Lung microvascular endothelial cell (primary cell): ENCODE results near the gene DNAJA4. TPM values are rescaled to one million over a fixed set of nuclear protein-coding genes. Genes with fewer than 3 reads are reported as not detected.

Experiments
- DNase-seq, 2 donors: peaks; one replicate each; pipeline versions ENCODE4 v3.0.0 to v3.0.0-alpha.2; 2010; ENCODE audit warnings: low read depth in 2 of 2
- total RNA-seq: library from RNA; depleted of rRNA; stranded (reverse); fragments of >200 nt; gene quantifications from 2 replicates; pipeline ENCODE4 v1.2.1, GENCODE V29; 2014

The DNAJA4 gene
- total RNA-seq = 1.1 and 1.6 TPM in 2 replicates

DNA sequence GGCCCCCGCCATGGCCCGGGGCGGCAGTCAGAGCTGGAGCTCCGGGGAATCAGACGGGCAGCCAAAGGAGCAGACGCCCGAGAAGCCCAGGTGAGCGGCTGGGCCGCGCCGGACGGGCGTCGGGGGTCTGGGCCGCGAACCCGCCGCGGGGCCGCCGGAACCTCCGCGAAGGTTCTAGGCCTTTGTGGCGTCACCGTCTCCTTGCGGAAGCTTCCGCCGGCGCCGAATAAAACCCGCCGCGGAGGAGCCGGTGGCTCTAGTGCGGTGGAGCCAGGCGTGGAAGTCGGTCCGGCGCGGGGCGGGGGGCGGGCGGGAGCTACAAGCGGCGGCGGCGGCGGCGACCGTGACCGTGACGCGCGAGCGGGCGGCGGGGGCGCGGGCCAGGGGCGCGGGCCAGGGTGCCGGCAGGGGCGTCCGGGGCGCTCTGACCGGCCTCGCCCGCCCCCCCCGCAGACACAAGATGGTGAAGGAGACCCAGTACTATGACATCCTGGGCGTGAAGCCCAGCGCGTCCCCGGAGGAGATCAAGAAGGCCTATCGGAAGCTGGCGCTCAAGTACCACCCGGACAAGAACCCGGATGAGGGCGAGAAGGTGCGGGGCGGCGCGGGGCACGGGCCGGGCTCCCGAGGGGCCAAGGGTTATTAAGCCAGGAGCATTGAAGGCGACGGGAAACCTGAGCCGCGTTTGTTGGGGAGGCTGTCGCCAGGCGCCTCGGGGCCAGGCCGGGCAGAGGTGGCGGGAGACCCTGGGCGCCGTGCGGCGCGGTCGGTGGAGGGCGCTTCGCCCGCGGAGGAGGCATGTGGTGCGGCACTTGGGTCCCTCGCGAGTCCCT lies at the start of gene DNAJA4:
Gene DNAJA4 (plus strand): TSS at position 259 of the 833 bp plus-strand sequence. CDS start 202 bp downstream, at position 461.
- DNase-seq = peak; percentile 55 to 58

DNA sequence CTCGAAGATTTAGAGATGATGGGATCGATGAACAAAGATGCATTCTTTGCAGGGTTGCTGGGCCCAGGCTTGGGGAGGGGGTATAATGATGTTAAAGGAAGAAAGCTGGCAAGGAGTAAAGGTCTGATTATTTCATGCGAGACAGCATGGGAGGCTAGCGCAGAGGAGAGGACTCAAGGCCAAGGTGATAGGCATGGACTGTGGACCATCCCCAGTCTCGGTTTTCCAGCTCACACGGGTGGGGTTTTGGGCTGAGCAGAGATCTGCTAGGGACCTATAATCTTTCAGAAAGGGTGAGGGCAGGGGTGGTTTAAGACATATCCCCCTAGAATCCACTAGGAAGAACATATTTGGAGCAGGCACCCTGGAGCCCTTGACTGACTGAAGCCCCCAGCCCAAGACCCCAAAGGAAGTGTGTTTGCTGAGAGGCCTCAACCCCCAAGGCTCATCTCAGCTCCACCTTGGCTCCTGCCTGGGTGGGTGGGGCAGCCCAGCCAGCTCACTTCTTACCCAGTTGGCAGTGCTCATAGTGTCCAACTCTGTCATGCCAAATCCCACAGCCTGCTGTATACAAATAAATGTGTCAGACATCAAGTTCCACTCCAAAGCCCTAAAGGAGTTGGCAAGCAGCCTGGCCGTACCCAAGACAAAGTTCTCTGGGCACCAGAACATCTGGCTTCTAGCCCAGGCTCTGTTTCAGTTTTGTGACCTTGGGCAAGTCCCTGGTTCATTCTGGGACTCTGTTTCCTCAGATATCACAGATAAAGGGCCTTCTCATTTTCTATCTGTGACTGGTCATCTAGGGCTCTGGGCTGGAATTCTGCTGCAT lies 47.9 kb upstream of the DNAJA4 start:
- DNase-seq = no peak

DNA sequence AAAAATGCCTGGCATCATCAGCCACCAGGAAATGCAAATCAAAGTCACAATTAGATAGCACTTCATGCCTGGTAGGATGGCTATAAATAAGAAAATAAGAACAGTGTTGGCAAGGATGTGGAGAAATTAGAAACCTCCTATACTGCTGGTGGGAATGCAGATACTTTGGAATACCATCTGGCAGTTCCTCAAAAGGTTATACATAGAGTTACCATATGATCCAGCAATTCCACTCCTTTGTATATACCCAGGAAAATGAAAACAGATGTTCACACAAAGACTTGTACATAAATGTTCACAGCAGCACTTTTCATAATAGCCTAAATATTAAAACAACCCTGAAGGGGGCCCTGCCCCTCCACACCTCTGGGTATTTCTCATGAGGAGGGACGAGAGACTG lies 43.6 kb upstream of the DNAJA4 start:
- no peak for DNase-seq

DNA sequence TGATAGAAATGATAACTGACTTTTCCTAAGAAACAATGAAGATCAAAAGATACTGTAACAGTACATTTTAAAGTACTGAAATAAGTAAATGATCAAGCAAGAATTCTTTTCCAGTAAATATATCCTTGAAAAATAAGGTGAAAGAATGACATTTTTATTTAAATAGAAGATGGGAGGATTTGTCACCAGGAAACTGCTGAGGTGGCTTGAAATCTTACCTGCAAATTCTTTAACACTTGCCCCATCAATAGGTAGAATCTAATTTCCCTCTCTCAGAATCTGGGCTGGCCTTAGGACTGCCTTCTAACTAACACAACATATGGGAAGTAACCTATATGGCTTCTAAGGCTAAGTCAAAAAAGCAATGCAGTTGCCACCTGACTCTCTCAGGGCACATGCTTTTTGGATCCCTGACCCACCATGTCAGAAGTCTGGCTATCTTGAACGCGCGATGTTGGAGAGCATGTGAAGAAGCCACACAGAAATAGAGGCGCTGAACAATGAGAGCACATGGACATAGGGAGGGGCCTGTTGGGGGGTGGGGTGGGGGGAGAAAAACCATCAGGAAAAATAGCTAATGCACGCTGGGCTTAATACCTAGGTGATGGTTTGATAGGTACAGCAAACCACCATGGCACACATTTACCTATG lies 41.5 kb upstream of the DNAJA4 start:
- DNase-seq = no peak

DNA sequence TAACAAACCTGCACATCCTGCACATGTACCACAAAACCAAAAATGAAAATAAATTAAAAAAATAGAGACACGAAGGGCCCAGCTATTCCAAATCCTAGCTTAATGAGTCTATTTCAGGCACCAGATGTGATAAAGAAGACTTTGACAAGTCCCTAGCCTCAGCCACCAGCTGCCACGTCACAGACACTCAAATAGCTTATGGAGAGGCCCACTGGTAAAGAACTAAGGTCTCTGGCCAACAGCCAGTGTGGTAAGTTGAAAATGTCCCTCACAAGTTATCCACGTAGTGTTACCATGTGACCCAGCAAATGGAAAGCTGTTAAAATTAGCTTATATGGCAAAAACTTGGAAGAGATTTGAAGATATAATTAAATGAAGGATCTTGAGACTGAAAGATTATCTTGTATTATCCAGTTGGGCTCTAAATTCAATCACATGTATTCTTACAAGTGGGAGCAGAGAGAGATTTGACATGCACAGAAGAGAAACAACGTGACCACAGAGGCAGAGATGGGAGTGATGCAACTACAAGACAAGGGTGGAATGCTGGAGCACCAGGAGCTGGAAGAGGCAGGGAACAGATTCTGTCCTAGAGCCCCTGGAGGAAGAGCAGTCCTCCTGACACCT lies 40.9 kb upstream of the DNAJA4 start:
- no peak for DNase-seq

DNA sequence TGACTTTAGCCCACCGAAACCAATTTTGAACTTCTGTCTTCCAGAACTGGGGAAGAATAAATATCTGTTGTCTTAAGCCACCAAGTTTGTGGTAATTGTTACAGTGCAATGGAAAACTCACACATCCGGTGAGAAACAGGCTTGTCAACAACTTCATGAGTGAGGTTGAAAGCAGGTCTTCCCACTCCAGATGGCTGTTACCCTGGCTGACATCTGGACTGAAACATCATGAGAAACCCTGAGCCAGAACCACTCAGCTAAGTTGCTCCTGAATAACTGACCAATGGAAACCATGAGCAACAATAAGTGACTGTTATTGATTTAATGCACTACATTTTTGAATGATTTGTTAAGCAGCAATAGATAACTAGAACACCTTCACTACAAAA lies 40.3 kb upstream of the DNAJA4 start:
- DNase-seq = no peak

DNA sequence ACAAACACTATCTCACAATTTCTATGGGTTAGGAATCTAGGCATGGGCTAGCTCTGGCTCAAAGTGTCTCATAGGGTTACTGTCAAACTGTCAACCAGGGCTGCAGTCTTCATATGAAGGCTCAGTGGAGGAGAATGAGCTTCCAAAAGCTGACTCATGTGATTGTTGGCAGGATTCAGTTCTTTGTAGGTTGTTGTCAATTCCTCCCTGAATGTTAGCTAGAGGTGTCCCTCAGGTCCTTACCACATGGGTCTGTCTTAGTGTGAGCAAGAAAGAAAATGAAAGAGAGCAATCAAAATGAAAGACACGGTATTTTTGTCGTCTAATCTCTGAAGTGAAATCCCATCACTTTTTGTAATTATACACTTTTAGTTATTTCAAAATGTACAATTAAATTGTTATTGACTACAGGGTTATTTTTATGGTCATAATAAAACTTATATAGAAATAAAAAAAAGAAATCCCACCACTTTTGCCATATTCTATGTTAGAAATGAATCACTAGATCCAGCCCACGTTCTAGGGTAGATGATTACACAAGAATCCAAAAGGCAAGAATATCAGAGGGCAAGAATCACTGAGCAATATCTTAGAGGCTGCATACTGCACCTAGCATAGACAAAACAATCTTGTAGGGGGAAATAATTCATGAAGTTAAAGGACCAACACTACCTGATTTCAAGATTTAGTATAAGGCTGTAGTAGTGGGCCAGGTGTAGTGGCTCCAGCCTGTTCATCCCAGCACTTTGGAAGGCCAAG lies 38.4 kb upstream of the DNAJA4 start:
- DNase-seq = no peak

DNA sequence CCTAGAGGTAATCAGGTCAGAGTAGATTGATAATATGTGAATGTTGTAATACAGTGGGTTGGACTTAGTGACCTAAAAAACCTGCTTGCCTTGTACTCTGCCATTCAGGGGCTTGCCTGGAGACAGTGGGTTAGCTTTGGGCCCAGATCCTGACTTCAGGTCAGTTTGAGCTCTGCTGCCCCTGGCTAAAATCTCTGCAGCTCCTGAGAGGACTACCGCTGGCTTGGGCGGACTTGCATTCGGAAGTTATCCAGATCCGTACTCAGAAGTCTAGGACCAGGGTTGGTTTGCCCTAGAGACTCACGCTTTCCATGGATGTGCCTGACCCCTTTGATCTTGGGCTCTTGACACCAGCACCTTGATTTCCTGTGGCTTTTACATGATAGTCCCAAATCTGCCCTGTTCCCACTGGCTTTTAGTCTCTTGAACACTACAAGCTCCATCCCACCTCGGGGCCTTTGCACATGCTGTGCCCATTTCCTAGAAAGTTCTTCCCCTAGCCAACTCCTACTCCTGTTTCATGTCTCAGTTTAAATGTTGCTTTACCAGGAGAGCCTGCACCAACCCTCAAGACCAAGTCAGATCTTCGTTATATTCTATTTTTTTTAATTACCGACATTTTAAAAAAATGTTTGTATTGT lies 35.9 kb upstream of the DNAJA4 start:
- no peak for DNase-seq

DNA sequence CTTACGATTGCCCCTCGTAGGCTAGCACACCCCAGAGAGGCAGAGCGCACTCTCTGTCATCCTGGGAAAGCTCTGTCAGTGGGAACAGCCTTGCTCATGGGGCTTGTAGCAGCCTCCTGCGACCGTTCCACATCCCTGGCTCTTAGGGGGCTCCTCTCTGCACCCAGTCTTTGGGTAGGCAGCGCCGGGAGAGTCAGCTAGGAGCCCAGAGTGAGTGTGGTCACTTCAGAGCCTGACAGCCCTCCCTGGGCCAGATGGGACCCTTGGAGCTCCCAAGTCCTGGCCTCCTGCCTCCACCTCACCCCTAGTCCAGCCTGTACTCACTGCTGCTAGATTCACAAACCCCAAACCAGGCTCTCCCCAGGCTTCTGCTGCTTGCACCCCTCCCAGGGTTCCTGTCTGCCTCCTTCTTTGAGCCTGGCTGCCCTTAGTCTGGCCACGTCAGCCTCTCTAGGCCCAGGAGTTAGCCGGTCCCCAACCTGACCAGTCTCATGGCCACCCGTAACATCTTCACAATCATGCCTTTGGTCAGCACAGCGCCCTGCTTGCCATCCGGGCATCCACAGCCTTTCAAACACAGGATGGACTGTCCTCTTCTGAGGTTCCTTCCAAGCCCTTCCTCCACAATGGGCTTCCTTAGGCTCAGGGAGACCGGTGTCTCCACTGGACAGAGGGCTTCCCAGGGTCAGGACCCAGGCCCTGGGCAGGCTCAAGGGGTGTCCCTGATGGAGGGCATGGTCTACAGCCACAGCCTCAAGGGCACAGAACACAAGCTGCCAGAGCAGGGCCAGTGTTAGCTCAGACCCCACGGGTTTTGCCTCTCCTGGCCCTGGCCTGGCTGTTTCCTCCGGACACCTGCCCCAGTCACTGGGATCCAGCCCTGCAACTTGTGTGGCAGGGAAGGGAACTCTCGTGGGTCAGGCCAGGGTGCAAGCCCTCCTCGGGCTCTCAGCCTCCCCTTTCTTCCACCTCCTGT lies 34.6 kb upstream of the DNAJA4 start:
- DNase-seq = no peak

DNA sequence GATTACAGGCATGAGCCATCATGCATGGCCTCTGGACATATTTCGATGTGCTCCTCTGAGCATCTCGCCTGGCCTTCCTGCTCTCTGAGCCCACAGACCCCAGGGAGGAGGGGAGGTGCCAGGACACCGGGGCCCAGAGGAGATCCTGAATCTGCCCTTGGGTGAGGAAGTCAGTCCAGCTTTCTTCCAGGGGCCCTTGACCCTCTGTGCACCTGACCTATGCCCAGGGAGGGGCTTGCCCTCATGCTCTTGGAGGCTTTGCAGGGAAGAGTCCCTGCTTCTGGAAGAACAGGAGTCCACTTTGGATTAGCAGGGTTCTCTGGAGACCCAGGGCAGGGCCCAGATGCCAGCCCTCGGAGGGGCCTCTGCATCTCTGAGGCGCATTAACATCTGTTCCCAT lies 31.4 kb upstream of the DNAJA4 start:
- DNase-seq = no peak

DNA sequence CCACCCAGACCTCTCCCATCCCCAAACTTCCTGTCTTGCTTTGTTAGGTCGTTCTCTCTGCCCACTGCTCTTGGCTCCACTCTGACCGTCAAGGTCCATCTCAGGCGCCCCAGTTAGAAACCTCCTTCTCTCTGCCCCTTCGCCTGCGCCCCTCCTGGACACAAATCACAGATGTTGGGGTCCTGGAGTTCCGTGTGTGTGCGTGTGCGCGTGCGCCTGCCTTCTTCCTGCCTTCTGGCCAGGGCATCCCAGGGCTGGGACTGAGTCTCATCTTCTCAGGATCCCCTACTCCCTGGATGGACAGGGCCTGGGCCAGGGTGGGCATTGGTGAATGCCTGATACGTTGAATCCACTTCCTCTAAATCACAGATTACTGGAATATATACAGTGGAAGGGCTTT lies 30.9 kb upstream of the DNAJA4 start:
- DNase-seq = no peak

DNA sequence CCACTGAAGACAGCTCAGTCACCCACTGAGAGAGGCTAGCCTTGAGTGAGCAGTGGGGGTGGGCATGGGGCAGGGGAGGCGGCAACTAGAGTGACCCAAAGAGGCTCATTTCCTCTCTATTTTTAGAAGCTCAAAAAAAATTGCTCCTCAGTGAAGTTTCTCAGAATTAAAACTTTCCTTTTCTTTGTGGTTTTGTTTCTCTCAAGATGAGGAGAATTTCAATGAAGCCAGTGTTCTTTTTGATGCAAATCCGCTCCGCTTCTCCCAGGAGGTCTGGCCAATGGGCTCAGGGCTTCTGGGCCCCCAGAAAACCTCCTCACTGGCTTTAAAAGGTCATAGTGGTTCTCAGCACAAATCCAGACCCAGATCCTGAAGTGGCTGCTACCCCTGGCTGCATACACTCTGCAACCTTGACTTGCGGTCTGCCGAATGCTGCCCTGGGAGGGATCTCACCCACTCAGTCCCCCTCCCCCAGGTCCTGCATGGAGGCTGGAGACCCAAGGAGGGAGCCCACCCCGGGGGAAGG lies 29.8 kb upstream of the DNAJA4 start, which contains the start of gene ACSBG1:
Gene ACSBG1 (minus strand): TSS at position 51 of the 526 bp plus-strand sequence. CDS start 64 bp downstream, outside the sequence.
- no peak for DNase-seq

DNA sequence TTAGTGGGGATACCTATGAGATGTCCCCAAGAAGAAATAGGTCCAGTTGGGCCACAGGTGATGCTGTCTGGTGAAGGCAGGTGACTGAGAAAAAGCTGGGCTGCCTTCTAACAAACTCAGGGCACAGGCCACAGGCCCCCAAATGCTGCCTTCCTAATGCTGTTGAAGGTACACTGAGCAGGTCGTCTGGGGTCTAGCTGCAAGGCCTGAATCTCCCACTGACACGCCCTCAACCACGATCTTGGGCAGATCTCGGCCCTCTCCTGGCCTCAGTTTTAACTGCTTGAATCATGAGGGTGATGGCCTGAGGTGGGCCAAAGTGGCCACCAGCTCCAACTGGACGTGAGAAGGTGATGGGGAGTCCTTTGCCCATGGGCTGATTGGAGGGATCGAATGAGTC lies 27.9 kb upstream of the DNAJA4 start:
- no peak for DNase-seq

DNA sequence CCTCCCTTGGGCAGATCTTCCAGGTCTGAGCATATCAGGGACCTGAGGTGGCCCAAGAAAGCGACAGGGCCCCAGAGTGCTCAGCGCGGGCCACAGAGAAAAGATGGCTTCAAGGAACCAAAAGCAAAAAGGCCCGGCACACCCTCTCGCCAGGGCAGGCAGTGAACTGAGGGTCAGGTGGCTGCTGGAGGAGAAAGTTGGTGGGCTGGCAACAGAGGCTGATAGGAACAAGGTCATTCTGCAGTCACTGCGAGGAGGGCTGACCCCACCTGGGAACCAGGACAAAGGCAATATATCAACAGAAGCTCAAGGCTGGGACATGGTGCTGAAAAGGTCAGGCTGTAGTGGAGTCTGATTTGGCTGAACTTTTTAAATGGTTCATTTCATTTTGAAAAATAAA lies 27.2 kb upstream of the DNAJA4 start:
- no peak for DNase-seq

DNA sequence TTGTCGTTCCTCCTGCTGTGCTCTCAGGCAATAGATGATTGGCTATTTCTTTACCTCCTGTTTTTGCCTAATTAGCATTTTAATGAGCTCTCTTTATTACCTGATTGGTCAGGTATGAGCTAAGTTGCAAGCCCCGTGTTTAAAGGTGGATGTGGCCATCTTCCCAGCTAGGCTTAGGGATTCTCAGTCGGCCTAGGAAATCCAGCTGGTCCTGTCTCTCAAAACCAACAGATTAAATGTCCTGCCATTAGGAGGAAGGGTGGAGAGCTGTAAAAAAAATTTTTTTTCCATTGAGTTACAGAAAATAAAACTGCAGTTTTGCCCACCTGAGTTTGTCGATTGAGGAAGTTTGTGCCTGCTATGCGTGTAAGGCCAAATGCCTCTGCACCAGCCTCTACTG lies 24.6 kb upstream of the DNAJA4 start:
- DNase-seq = no peak

DNA sequence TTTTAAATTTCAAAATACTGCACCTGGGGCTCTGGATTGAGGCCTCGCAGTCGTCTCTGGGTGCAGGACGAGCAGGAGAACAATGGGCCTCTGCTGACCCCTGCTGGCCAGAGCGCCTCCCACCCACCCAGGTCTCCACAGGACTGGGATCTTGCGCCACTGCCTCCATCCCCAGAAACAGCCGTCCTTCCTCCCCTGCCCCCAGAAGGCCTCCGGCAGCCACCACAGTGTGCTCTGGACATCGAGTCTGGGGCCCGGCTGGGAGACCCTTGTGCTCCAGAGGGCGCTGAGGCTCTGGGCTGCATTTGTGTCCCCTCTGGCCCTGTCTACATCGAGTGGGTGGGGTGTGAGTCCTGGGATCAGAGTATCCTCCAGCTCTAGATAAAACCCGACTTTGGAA lies 23.3 kb upstream of the DNAJA4 start:
- peak; percentile 69 to 82 for DNase-seq

DNA sequence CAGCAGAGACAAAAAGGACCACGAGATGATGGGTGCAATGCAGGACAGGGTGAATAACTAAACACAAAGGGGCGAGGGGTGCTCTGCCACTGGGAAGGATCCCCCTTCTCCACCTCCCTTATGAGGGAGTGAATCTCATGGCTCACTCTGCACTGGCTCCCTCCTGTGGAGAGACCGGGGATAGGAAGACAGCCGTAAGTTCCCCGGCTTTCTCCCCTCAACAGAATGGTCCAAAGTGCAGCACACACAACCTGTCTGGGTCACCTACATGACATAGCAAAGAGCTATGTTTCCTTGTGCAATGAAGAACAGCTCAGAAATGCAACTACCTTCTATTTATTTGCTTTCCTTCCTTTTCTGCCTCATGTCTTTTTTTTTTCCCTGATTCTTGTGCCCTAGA lies 22.2 kb upstream of the DNAJA4 start:
- peak; percentile 14 to 17 for DNase-seq

DNA sequence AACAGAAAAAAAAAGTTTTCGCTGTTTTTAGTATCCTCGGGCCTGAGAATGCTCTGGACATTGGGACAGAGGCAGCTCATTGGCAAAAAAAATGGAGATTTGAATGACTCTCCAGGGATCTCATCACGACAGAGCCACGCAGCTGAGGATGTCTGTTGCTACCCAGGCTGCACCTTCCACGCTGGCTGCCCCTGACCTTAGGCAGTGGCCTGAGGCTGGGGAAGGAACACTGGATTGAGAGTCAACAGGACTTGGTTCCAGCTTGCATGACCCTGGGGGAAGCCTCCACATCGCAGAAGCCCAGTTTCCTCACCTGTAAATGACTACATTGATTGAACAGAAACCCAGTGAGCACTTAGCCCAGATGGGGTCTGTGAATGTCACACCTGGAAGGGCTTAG lies 21.3 kb upstream of the DNAJA4 start:
- no peak for DNase-seq

DNA sequence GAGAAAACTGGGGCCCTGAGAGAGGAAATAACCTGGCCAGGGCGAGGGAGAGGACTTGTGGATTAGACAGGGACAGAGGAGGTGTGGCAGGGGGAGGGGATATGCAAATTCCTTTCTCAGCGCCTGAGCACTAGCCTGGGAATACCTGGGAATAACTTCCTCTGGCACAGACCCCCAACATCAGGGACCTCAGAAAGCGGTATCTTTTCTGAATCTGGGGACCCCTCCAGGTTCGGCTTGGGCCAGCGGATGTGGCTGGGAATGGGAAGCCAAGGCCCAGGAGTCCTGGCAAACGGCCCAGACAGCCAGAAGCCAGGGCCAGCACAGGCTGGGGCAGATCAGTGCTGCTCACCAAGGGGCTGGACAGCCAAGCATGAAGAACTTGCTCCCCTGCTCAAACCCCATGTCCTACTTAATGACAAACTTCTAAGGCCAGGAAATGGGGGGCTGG lies 20.8 kb upstream of the DNAJA4 start:
- peak; percentile 19 to 64 for DNase-seq
